Frontal cortex (tissue), 4 donors: ENCODE results near the gene TBC1D24. TPM values are rescaled to one million over a fixed set of nuclear protein-coding genes. Genes with fewer than 3 reads are reported as not detected.
"Not testable (repeated sequence)": the region's sequence is repeated elsewhere in the genome, so short reads cannot be mapped to it uniquely, and the experiment has no call there.

Experiments used
- DNase-seq, 2 donors: peaks; one replicate each; pipeline ENCODE4 v3.0.0; 2012; ENCODE audit warnings: low spot score in 2 of 2
- FAIRE-seq: peaks from 2 replicates; lab custom pipeline; 2012; peaks lifted over from hg19 to GRCh38; lab: Jason Lieb, UNC
- total RNA-seq: library from RNA; depleted of rRNA; stranded (reverse); fragments of >200 nt; gene quantifications from one replicate; pipeline ENCODE4 v1.2.3, GENCODE V29; 2014
- donor health status: control.
- donor health status: control.
- donor health status: control.

The TBC1D24 gene
- total RNA-seq, 1 donor from 2014 or later, result 24.5 TPM

- DNase-seq (no peak), FAIRE-seq (no peak)
Measured at GRCh38 chr16:2527071-2527783, 52.3 kb downstream of the TBC1D24 start.

- DNase-seq (no peak), FAIRE-seq (no peak)
Measured at GRCh38 chr16:2527784-2528100, 52.8 kb downstream of the TBC1D24 start.

- no peak for FAIRE-seq
- no peak for DNase-seq
Measured at GRCh38 chr16:2528161-2529060, 53.5 kb downstream of the TBC1D24 start.

GRCh38 chr16:2529061-2529931 lies 54.4 kb downstream of the TBC1D24 start:
- FAIRE-seq (no peak), DNase-seq (no peak)

GRCh38 chr16:2529961-2530628 lies 55.2 kb downstream of the TBC1D24 start:
- no peak for FAIRE-seq
- DNase-seq, result no peak

- no peak for FAIRE-seq
- no peak for DNase-seq
Measured at GRCh38 chr16:2530629-2531318, 55.8 kb downstream of the TBC1D24 start.

- DNase-seq, result no peak
- FAIRE-seq, result no peak
Measured at GRCh38 chr16:2531371-2531695, 56.4 kb downstream of the TBC1D24 start, which contains the start of gene CEMP1. Gene CEMP1 (minus strand): TSS chr16:2531408. CDS start chr16:2531073, 335 bp downstream.

GRCh38 chr16:2531696-2532493 lies 57.0 kb downstream of the TBC1D24 start:
- FAIRE-seq, result no peak
- DNase-seq, result peak; percentile 100

GRCh38 chr16:2532494-2533141 lies 57.7 kb downstream of the TBC1D24 start:
- no peak for FAIRE-seq
- no peak for DNase-seq

GRCh38 chr16:2533142-2533755 lies 58.3 kb downstream of the TBC1D24 start:
- DNase-seq, FAIRE-seq: not testable (repeated sequence)

GRCh38 chr16:2533912-2534311 lies 59.0 kb downstream of the TBC1D24 start:
- DNase-seq, result no peak
- FAIRE-seq, result no peak

- not testable (repeated sequence) for FAIRE-seq, DNase-seq
Measured at GRCh38 chr16:2534335-2534734, 59.4 kb downstream of the TBC1D24 start.

- FAIRE-seq, result no peak
- no peak for DNase-seq
Measured at GRCh38 chr16:2535625-2536013, 60.7 kb downstream of the TBC1D24 start.

- no peak for FAIRE-seq
- DNase-seq, result peak; percentile 98
Measured at GRCh38 chr16:2537451-2538379, 62.8 kb downstream of the TBC1D24 start, which contains the start of gene PDPK1. Gene PDPK1 (plus strand): TSS chr16:2538021. CDS start chr16:2538113, 92 bp downstream.

GRCh38 chr16:2539192-2539844 lies 64.4 kb downstream of the TBC1D24 start:
- not testable (repeated sequence) for DNase-seq, FAIRE-seq
